GM18907 (cell line): ENCODE data around the gene DYNC2LI1.

Experiments
- ATAC-seq: cut with Tn5 transposase; IDR thresholded peaks from one replicate; pipeline ENCODE4 v1.9.1; 2021; ENCODE audit warnings: mild to moderate bottlenecking, moderate library complexity; ENCODE audit not compliant: unreplicated experiment

DYNC2LI1 gene

DNA sequence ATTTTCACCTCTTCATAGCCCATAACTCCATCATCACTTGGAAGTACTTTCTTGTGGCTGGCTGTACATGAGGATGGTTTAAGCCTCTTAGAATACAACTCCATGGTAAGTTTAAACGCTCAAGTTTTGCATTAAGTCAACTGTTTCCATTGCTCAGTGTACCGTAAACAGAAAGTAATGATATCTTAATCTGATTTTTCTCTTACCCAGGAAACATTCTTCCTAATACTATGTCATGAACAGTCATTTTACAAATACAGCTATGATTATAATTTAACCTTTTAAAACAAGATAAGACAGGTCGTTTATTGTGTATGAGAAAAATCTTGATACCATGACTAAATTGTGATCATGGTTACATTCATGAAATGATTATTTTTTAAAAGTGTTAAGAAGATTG, 11.6 kb upstream of the DYNC2LI1 start:
- ATAC-seq: no peak

DNA sequence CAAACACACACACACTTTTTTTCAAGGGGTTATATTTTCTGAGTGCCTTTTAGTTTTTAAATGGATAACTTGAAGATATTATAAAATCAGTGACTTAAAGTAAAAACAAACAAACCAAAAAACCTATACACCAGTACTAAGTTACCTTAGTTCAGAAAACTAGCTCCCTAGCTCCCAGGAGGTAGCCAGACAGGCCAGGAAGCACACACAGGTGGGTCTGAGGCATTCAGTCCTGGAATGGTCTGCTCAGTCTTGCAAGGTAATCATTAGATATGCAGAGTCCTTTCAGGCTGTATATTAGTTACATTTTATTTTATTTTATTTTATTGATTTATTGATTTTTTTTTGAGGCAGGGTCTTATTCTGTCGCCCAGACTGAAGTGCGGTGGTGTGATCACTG, 10.7 kb upstream of the DYNC2LI1 start:
- no peak for ATAC-seq

DNA sequence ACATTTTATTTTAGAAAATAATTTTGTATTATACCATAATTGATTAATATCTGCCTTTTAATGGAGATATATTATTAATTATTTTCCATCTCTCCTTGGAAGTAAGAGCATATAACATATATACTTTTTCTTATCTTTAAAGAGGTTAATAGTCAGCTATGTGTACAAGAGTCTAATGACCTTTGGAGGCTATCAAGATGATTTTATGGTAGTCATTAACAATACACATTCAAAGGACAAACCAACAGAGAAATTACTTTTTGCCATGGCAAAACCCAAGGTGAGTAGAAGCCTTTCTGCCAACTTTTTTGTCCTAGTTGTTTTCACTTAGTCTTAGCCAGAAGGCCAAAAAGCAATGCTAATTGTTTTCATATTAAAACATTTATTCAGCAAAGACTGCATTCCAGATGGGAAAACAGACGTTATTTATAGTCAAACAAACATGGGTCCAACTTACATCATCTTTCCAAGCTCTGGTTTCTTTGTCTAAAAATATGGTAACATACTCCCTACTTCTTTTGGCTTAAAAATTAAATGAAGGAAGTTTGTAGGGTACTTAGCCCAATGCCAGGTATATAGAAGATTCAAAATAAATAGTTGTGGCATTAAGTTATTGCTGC, 9.6 kb upstream of the DYNC2LI1 start:
- no peak for ATAC-seq

DNA sequence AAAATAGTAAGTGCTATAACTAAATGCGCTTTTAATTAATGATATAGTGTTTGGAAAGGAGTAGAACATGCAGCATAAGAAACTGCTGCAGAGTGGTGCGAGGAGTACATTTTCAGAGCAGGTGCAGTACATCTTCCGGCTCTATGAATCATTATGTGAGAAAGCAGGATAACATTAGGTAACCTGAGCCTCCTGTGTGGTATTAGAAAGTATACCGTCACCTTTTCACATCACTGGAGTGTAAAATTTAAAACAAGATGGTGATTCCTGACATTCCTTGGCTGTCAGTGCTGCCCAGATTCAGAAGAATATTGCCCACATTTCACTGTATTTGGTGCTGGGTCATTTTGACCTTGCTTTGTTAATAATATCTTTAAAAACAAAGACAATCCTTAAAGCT, 7.8 kb upstream of the DYNC2LI1 start:
- no peak for ATAC-seq

DNA sequence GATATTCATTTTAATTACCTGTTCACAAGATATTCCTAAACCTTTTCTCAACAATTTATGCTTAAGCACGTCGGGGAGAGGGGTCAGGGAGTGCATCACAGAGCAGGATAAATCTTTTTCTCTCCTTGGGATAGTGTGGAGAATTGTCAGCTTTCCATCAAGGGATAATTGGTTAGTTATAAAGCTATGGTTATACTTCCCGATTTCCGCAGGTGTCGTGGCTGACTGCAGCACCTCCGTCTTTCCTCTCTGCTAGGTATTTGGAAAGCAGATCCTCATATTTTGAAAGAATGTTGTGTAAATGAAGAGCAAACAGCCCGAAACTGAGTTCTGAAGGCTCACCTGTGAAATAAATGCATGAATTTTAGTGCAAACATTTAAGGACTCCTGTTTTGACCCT, 778 bp downstream of the DYNC2LI1 start:
- ATAC-seq: no peak

DNA sequence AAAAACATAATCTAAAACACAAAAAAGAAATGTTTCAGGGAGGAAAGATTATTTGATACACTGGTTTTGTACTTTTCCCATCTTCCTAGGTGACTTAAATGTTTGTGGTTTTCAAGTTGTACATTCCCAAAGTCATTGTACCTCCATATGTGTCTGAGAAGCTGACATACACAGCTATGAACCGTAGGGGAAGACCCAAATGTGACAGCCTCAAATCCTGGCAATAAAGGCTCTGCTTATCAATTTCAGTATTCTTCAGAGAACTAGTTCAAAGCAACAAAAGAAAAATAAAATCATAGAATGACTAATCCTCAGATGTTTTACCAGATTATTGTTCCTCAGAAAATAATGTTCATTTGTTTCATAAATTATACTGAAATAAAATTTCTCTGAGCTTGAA, 2.5 kb downstream of the DYNC2LI1 start:
- ATAC-seq: no peak

DNA sequence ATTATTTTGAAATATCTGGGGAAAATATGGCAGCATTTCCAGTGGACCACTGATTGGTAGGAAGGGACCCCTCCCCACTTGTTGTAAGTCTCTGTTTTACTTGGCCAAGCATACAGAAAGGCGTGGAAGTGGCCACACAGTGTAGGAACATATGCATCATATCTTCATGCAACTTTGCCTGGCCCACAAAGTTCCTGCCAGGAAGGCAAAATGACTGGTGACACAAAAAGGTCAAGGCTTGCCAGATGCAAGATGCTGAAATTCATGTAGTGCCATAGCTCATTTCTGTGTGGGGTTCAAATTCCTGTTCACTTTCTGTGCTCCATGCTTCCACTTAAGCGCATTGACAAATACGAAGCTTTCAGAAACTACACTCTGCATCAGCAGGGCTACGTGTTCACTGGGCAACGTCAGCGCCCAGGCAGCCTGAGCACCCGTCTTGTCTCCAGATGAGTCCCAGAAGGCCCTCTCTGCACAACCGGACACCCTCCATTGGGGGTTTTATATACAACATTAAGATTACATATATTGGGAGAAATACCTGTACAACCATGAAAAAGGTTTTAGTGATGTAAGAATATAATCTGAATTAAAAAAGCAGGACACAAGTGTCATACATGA, 3.6 kb downstream of the DYNC2LI1 start:
- ATAC-seq: no peak

DNA sequence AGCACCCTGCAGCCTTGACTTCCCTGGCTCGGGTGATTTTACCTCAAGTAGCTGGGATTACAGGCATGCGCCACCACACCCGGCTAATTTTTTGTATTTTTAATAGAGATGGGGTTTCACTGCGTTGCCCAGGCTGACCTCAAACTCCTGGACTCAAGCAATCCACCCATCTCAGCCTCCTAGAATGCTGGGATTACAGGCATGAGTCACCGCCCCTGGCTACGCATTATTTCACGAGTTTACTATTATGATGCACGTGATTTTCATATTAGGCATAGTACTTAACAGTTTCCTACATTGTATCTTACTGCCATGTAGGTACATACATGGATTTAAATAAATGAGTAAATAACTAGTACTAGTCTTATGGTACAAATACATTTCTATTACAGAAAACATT, 4.4 kb downstream of the DYNC2LI1 start:
- ATAC-seq: no peak

DNA sequence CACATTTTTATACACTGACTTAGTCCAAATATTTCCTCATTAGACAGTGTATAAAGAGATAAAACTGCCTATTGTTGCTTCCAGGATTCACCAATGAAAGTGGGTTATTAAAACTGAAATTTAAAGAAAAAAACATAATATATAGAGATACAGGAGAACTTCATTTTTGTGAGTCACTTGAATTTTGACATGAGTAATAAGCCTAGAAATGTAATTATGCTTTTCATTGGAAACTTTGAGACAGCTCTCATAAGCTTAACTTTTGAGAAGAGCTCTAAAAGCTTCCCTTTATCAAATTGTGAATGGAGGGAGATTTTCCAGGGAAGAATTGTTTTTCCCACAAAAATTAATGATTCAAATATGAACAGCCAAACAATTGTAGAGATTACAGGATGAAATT, 14.1 kb downstream of the DYNC2LI1 start:
- ATAC-seq: no peak

DNA sequence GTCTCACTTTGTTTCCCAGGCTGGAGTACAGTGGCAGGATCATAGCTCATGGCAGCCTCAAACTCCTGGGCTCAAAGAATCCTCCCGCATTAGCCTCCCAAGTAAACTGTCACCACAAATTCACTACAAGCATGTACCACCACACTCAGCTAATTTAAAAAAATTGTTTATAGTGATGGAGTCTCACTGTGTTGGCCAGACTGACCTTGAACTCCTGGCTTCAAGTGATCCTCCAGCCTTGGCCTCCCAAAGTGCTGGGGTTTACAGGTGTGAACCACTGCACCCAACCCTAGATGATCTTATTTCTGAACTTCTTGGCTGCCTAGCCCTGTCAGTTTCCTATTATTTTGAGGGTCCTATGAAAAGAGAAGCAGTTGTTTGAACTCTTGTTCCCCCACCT, 14.8 kb downstream of the DYNC2LI1 start:
- no peak for ATAC-seq

DNA sequence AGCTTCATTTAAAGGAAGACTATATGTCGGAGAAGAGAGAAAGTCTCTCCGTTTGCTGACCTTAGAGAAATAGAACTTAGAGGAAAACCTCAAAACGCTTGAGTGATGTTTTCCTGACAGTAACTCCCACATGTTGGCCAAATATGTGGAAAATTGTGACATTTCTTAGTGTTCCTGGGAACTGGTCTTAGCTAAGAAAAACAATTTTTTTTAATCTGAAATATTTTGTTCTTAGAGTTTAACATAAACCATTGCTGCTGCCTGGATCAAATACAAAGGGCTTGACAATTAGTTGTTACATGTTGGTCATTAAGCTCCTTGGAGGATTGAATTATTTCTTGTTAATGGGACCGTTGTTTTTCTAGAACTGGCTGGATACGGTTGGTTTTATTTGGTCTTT, 16.3 kb downstream of the DYNC2LI1 start:
- ATAC-seq: no peak

DNA sequence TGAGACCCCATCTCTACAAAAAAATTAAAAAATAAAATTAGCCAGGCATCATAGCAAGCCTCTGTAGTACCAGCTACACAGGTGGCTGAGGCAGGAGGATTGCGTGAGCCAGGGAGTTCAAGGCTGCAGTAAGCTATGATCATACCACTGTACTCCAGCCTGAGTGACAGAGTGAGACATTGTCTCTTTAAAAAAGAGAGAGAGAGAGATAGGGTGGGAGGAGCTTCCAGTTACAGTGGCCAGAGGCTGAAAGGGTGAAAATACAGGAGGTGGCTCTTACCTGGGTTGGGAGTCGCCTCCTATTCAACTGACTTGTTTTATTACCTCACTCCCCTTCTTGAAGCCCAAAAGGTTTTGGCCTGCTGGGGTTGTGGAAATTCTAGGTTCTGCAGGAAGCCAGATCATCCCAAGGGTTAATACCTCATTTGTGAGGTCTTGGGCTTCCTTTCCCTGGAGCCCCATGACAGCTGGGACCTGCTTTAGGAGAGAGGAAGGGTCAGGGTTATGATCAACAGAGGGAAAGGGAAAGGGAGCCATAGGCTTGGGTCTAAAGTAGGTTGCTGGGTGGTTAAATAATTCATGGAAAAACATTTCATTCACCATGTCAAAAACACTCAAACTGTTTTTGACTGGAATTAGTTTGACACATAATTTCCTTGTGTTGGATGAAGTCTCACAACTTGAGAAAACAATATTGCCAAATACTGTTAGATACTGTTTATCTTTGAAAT, 17.4 kb downstream of the DYNC2LI1 start:
- ATAC-seq: no peak

DNA sequence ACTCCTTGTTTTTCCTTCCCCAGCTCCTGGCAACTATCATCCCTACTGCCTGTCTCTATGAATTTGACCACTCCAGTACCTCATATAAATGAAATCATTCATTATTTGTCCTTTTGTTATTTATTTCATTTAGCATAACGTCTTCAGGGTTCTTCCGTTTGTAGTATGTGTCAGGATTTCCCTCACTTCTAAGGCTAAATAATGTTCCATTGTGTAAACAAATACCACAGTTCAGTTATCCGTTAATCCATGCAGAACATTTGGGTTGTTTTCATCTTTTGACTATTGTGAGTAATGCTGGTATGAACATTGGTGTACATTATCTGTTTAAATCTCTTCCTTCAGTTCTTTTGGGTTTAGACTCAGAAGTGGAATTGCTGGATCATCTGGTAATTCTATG, 18.8 kb downstream of the DYNC2LI1 start:
- peak; percentile 74 for ATAC-seq

DNA sequence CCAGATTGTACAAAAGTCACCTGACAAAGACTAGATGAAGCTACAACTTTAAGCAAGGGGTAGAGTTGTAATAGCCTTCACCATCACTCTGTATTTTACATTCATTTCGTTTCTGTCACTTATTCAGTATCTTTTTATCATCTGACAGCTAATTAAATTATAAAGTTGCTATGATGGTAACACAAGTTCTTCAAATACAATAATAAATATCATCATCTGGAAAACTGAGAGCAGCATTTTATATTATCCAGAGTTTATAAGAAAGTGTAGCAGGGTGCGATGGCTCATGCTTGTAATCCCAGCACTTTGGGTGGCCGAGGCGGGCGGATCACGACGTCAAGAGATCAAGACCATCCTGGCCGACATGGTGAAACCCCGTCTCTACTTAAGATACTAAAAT, 21.1 kb downstream of the DYNC2LI1 start:
- ATAC-seq: no peak

DNA sequence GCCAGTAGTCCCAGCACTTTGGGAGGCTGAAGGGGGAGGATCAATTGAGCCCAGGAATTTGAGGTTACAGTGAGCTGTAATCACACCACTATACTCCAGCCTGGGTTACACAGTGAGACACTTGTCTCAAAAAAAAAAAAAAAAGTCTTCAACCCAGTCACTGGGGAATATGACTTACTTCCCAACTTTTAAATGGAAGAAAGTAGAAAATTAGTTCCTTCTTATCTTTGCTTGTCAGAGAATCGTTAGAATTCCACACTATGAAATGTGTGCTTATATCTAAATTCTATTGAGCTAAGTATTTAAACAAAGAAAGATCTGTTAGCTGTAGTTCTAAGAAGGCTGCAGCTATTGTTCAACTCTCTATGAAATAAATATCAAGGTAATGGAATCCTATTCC, 22.4 kb downstream of the DYNC2LI1 start:
- ATAC-seq: no peak

DNA sequence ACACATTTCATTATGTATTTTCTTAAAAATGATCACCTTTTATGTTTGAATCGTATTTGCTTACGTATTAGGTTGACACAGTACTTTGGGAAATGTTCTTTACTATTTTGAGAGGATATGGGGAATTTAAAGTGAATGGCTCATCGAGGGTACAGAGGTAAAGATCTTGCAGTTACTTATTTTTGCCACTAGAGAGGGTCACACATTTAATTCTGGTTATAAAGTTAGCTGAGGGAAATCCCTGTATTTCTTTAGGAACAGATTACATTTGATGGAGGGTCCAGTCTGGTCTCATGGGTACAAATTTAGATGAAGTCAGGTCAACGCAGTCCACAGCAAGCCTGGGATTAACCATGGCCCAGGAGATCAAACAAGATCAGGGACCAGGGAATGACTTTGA, 24.5 kb downstream of the DYNC2LI1 start:
- no peak for ATAC-seq

DNA sequence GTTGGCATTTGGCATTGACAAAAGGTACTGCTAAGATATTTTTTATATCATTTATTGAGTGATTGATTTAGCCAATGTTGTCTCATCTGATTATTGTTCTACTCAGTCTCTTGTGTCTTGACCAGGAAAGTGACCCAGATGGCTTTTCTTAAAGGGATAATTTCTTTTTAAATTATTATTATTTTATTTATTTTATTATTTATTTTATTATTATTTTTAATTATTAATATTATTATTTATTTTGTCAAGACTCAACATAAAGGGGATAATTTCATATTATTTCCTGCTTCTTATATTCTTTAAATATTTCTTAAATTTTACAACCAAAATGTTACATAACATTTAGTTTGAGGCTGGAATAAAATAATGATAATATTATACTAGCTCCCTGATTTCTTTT, 27.1 kb downstream of the DYNC2LI1 start:
- ATAC-seq: no peak

DNA sequence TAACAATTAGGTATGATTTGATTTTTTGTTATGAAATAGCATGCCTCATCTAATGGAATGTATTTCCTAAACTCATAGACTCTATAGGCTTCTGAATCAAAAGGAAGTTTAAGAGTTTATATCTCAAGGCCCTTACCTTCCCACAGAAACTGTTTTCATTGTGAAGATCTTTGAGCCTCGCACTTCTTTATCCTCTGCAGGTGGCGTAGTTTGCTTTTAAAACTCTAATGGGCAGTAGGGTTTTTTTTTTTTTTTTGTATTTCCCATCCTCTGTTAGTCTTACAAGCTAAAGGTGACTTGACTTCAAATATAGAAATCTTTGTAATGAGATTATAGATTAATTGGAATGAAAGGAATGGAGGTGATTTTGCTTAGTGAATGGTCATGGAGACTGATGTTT, 28.3 kb downstream of the DYNC2LI1 start:
- no peak for ATAC-seq

DNA sequence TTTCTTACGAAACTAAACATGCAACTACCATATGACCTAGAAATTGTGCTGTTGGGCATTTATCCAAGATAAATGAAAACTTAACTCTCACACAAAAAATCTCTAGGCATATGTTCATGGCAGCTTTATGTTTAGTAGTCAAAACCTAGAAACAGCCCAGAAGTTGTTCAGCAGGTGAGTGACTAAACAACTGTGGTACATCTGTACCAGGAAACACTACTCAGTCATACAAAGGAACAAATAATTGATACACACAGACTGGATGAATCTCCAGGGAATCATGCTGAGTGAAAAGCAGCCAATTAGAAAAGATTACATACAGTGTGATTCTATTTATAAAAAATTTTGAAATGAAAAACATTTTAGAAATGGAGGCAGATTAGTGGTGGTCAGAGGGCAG, 29.3 kb downstream of the DYNC2LI1 start:
- no peak for ATAC-seq

DNA sequence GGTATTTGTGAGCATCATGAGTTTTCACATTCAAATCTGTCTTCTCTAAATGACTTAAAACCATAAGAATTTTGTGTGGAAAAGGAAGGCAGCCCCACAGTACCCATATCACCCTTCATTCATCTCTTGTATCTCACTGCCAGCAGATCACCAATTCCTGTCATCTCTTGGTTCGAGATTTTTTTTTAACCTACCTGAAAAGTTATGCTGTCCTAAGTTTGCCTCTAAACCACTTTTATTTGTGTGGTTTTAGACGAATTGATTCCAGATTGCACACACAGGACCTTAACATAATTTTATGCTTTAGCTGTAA, 32.8 kb downstream of the DYNC2LI1 start:
- no peak for ATAC-seq

DNA sequence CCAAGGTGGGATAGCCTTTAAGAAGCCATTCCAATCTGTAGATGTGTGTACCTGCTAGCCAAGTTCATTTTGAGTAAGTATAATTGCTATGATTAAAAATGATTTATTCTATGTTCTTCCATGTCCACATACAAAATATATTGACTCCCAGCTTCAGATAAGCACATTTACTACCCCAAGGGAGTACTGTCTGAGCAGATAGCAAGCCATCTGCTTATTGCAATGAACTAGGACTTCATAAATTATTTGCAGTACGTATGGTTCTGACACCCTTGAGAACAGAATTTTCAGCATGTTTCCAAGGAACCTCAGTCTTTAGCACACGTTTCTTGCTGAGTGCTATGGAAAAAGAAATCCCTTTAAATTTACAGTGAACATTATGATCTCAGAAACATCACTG, 36.6 kb downstream of the DYNC2LI1 start:
- no peak for ATAC-seq

DNA sequence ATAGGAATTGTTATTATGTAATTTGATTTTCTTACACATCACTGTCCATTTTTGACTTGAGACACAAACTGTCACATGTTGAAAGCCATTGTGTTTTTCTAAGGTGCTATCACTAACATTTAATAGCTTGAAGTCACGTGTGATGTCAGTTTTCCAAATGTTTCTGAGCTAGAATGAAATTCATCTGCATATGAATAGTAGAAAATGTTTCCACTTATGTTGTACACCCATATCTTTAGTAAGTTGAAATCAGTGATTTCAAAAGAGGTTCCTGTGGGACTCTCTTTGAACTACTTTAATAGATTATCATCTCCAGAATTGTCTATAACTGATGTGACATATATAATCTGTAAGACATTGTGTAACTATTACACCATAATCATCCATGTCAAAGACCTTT, 37.0 kb downstream of the DYNC2LI1 start:
- ATAC-seq: no peak

DNA sequence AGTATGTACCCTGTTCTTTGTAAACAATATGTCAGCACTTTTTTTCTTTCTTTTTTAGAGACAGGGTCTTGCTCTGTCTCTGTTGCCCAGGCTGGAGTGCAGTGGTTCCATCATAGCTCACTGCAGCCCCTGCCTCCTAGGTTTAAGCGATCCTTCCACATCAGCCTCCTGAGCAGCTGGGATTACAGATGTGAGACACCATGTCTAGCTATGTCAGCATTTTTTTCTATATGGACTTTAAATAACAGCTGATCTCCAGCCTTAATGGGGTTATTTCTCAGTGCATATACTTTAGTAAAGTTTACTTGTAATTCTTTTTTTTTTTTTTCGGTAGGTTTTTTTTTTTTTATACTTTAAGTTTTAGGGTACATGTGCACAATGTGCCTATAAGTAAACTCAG, 38.2 kb downstream of the DYNC2LI1 start:
- no peak for ATAC-seq
